GM04503 (cell line): ENCODE data around the gene RSRC1.
"Not testable (repeated sequence)": the region's sequence is repeated elsewhere in the genome, so short reads cannot be mapped to it uniquely, and the experiment has no call there.

Experiments
- DNase-seq: peaks from one replicate; pipeline ENCODE4 v3.0.0-alpha.2; 2012; ENCODE audit warnings: low read depth

Gene RSRC1

GRCh38 chr3:158528076-158528674, 418.3 kb downstream of the RSRC1 start:
- no peak for DNase-seq

- no peak for DNase-seq
Observed at GRCh38 chr3:158531334-158531733, 421.4 kb downstream of the RSRC1 start.

GRCh38 chr3:158532099-158532734, 422.3 kb downstream of the RSRC1 start:
- DNase-seq, result no peak

GRCh38 chr3:158535918-158536317, 426.0 kb downstream of the RSRC1 start:
- DNase-seq, result no peak

- no peak for DNase-seq
Observed at GRCh38 chr3:158539414-158540014, 429.6 kb downstream of the RSRC1 start.

- DNase-seq, result no peak
Observed at GRCh38 chr3:158540066-158540465, 430.2 kb downstream of the RSRC1 start.

- no peak for DNase-seq
Observed at GRCh38 chr3:158548691-158549090, 438.8 kb downstream of the RSRC1 start.

- DNase-seq, result not testable (repeated sequence)
Observed at GRCh38 chr3:158549938-158550337, 440.0 kb downstream of the RSRC1 start.

GRCh38 chr3:158552124-158552523, 442.2 kb downstream of the RSRC1 start:
- DNase-seq, result no peak

- DNase-seq, result no peak
Observed at GRCh38 chr3:158559504-158559903, 449.6 kb downstream of the RSRC1 start.

- DNase-seq, result no peak
Observed at GRCh38 chr3:158560979-158561378, 451.1 kb downstream of the RSRC1 start.

GRCh38 chr3:158562674-158563073, 452.8 kb downstream of the RSRC1 start:
- DNase-seq, result no peak

- no peak for DNase-seq
Observed at GRCh38 chr3:158563076-158563475, 453.2 kb downstream of the RSRC1 start.

GRCh38 chr3:158565076-158565475, 455.2 kb downstream of the RSRC1 start:
- DNase-seq, result no peak

- no peak for DNase-seq
Observed at GRCh38 chr3:158568784-158569183, 458.9 kb downstream of the RSRC1 start.

GRCh38 chr3:158569794-158570193, 459.9 kb downstream of the RSRC1 start:
- DNase-seq, result no peak

GRCh38 chr3:158570999-158571702, 461.3 kb downstream of the RSRC1 start, which contains the start of gene MLF1:
TSS of gene MLF1 (plus strand) at chr3:158571194. CDS start at chr3:158571301, 107 bp downstream.
- DNase-seq, result peak; percentile 77

GRCh38 chr3:158571969-158572765, 462.3 kb downstream of the RSRC1 start:
- no peak for DNase-seq

GRCh38 chr3:158572766-158573060, 462.8 kb downstream of the RSRC1 start:
- no peak for DNase-seq

GRCh38 chr3:158573714-158574113, 463.8 kb downstream of the RSRC1 start:
- DNase-seq, result no peak

GRCh38 chr3:158574646-158575045, 464.8 kb downstream of the RSRC1 start:
- no peak for DNase-seq

- no peak for DNase-seq
Observed at GRCh38 chr3:158590223-158590622, 480.3 kb downstream of the RSRC1 start.
